Spleen (tissue), 7 donors: Measurements from ENCODE around the gene CD3D.

Source experiments
- POLR2AphosphoS5 ChIP-seq, 3 donors: sonication (generic); formaldehyde crosslinking; IDR thresholded peaks; one replicate each; pipeline ENCODE4 v1.5.1; 2017; ENCODE audit warnings: antibody characterized with exemption in 3 of 3
- TF ChIP-seq, protein P1 (sequence below), 11 experiments: fragments of 200-600 bp in 7 of 11; fragments of 450-650 bp in 4 of 11; sonication (generic) in 4 of 11; IDR thresholded peaks in 8 of 11; conservative IDR thresholded peaks in 3 of 11; 1 replicate in 7 of 11; 2 replicates in 4 of 11; pipeline versions ENCODE4 v1.4.0 to v1.8.0; 2016 to 2021; ENCODE audit warnings: antibody characterized with exemption in 11 of 11, inconsistent platforms in 4 of 11, mild to moderate bottlenecking in 1 of 11
- donor health status: DM: no; HTN: no; CAD: no; lungs with moderate emphysema.
- donor health status: DM: no; HTN: no; CAD: no.
- donor health status: DM: no; HTN: no; CAD: no.

DNA sequence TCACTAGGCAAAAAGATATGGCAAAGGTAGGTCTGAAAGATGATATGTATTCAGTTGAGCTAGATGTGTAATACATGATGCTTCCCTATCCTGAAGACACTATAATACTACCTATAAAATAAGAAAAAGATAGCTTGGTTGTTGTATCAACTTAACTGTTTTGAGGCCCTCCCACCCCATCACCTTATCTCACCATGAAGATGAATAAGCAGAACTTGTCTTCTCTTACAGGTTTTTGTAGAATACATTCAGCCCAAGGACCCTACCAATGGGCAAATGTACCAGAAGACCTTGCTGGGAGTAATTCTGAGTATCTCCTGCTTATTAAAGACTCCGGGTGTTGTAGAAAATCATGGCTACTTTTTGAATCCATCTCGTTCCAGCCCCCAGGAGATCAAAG is 30.8 kb upstream of the CD3D start:
- TF ChIP-seq, protein P1, sequence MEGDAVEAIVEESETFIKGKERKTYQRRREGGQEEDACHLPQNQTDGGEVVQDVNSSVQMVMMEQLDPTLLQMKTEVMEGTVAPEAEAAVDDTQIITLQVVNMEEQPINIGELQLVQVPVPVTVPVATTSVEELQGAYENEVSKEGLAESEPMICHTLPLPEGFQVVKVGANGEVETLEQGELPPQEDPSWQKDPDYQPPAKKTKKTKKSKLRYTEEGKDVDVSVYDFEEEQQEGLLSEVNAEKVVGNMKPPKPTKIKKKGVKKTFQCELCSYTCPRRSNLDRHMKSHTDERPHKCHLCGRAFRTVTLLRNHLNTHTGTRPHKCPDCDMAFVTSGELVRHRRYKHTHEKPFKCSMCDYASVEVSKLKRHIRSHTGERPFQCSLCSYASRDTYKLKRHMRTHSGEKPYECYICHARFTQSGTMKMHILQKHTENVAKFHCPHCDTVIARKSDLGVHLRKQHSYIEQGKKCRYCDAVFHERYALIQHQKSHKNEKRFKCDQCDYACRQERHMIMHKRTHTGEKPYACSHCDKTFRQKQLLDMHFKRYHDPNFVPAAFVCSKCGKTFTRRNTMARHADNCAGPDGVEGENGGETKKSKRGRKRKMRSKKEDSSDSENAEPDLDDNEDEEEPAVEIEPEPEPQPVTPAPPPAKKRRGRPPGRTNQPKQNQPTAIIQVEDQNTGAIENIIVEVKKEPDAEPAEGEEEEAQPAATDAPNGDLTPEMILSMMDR (IDR thresholded peaks at IDR 0.05 in 8 of 11, conservative IDR thresholded peaks at IDR 0.05 in 3 of 11): no peak
- no peak for TF ChIP-seq POLR2AphosphoS5 (IDR thresholded peaks at IDR 0.05)
